OCI-LY7 (cell line): ENCODE results near the gene BANF2.

ENCODE experiments used
- CTCF ChIP-seq: fragments of 200-600 bp; sonication (generic); conservative IDR thresholded peaks from 2 replicates; pipeline ENCODE4 v1.5.1; 2014; ENCODE audit warnings: mild to moderate bottlenecking, antibody characterized with exemption, low read length, moderate library complexity, mixed read lengths
- EZH2phosphoT487 ChIP-seq: fragments of 200-600 bp; sonication (generic); IDR thresholded peaks from 2 replicates; pipeline ENCODE4 v1.6.1; 2018; ENCODE audit warnings: low read depth, borderline replicate concordance, mild to moderate bottlenecking, mixed run types, antibody characterized with exemption, low read length, moderate library complexity, mixed read lengths

- TF ChIP-seq CTCF (no peak), EZH2phosphoT487 (no peak)
These were observed 24.8 kb upstream of the BANF2 start for GRCh38 chr20:17674722-17675518.
